Neuronal stem cell (in vitro differentiated cells): ENCODE data around the gene RRP7A.
"Not testable (repeated sequence)": the region's sequence is repeated elsewhere in the genome, so short reads cannot be mapped to it uniquely, and the experiment has no call there.

Experiments used
- DNase-seq: peaks from one replicate; pipeline ENCODE4 v3.0.0-alpha.2; 2013; ENCODE audit warnings: low spot score
- H2AFZ ChIP-seq: one replicate; pipeline ENCODE4 v1.6.1; 2013; ENCODE audit warnings: mild to moderate bottlenecking, low read length, inconsistent platforms
- H2AK5ac ChIP-seq: 2 replicates; pipeline ENCODE4 v1.6.1; 2013; ENCODE audit warnings: low read depth, mild to moderate bottlenecking, inconsistent platforms, low read length, moderate library complexity, mixed read lengths
- H2BK120ac ChIP-seq: 2 replicates; pipeline ENCODE4 v1.6.1; 2013; ENCODE audit warnings: low read depth, mild to moderate bottlenecking, inconsistent platforms, low read length, moderate library complexity, mixed read lengths
- H2BK12ac ChIP-seq: one replicate; pipeline ENCODE4 v1.6.1; 2013; ENCODE audit warnings: low read length, inconsistent platforms
- H2BK15ac ChIP-seq: 2 replicates; pipeline ENCODE4 v1.6.1; 2013; ENCODE audit warnings: mild to moderate bottlenecking, low read length, inconsistent platforms, mixed read lengths
- H2BK5ac ChIP-seq: one replicate; pipeline ENCODE4 v1.6.1; 2013; ENCODE audit warnings: inconsistent platforms, mild to moderate bottlenecking, low read length, moderate library complexity
- H3K14ac ChIP-seq: one replicate; pipeline ENCODE4 v1.6.1; 2013; ENCODE audit warnings: low read length, inconsistent platforms
- H3K18ac ChIP-seq: 2 replicates; pipeline ENCODE4 v1.6.1; 2013; ENCODE audit warnings: low read length, inconsistent platforms
- H3K23ac ChIP-seq: 2 replicates; pipeline ENCODE4 v1.6.1; 2013; ENCODE audit warnings: low read depth, mild to moderate bottlenecking, mixed read lengths, low read length, inconsistent platforms; ENCODE audit not compliant: poor library complexity
- H3K27ac ChIP-seq: replicated peaks from 3 replicates; pipeline ENCODE4 v1.5.1; 2013; ENCODE audit warnings: low read length, inconsistent platforms
- H3K27me3 ChIP-seq, 3 experiments: 2 replicates each; pipeline ENCODE4 v1.6.1; 2013; ENCODE audit warnings: low read length in 3 of 3, mild to moderate bottlenecking in 2 of 3, inconsistent platforms in 1 of 3, low read depth in 1 of 3, mixed read lengths in 1 of 3, moderate library complexity in 1 of 3; ENCODE audit not compliant: control insufficient read depth in 3 of 3, insufficient read depth in 3 of 3
- H3K36me3 ChIP-seq, 2 donors: replicated peaks in 1 of 2; 2 replicates each; pipeline ENCODE4 v1.6.1; 2013; ENCODE audit warnings: low read length in 2 of 2; ENCODE audit not compliant: control insufficient read depth in 2 of 2, insufficient read depth in 2 of 2
- H3K4ac ChIP-seq: 2 replicates; pipeline ENCODE4 v1.6.1; 2013; ENCODE audit warnings: inconsistent platforms, mild to moderate bottlenecking, low read length, moderate library complexity
- H3K4me1 ChIP-seq, 2 donors: 1 replicate in 1 of 2; 2 replicates in 1 of 2; pipeline ENCODE4 v1.6.1; 2013; ENCODE audit warnings: low read length in 2 of 2, low read depth in 1 of 2; ENCODE audit not compliant: control insufficient read depth in 2 of 2, insufficient read depth in 1 of 2
- H3K4me2 ChIP-seq: one replicate; pipeline ENCODE4 v1.6.1; 2013; ENCODE audit warnings: mild to moderate bottlenecking, low read length, inconsistent platforms; ENCODE audit not compliant: insufficient read depth, poor library complexity, severe bottlenecking
- H3K4me3 ChIP-seq, 2 donors: 2 replicates each; pipeline ENCODE4 v1.5.1; 2013; ENCODE audit warnings: low read length in 2 of 2, mild to moderate bottlenecking in 2 of 2, inconsistent platforms in 1 of 2, moderate library complexity in 1 of 2
- H3K79me1 ChIP-seq: one replicate; pipeline ENCODE4 v1.6.1; 2013; ENCODE audit warnings: low read depth, mild to moderate bottlenecking, inconsistent platforms, low read length, moderate library complexity
- H3K9ac ChIP-seq: one replicate; pipeline ENCODE4 v1.6.1; 2013; ENCODE audit warnings: mild to moderate bottlenecking, low read depth, low read length, inconsistent platforms; ENCODE audit not compliant: poor library complexity
- H3K9me3 ChIP-seq, 2 donors: replicated peaks in 1 of 2; 2 replicates each; pipeline versions ENCODE3 to v1.6.1; 2013; ENCODE audit warnings: low read length in 2 of 2, mild to moderate bottlenecking in 2 of 2, inconsistent platforms in 1 of 2, low read depth in 1 of 2, mixed read lengths in 1 of 2, moderate library complexity in 1 of 2; ENCODE audit not compliant: control insufficient read depth in 2 of 2, insufficient read depth in 1 of 2
- H4K8ac ChIP-seq: one replicate; pipeline ENCODE4 v1.6.1; 2013; ENCODE audit warnings: low read depth, mild to moderate bottlenecking, inconsistent platforms, low read length, moderate library complexity
- H4K91ac ChIP-seq: one replicate; pipeline ENCODE4 v1.6.1; 2013; ENCODE audit warnings: low read length, low read depth, mild to moderate bottlenecking, inconsistent platforms; ENCODE audit not compliant: poor library complexity
- WGBS, 2 donors: extraction: QIAGEN DNeasy Blood & Tissue Kit; methylation state at CpG; one replicate each; pipeline ENCODE4 v1.1.7; 2013; ENCODE audit warnings: missing lambda C conversion rate in 2 of 2, mixed read lengths in 1 of 2; ENCODE audit not compliant: insufficient read length in 2 of 2, insufficient replicate concordance in 1 of 2; ENCODE audit errors: extremely low coverage in 2 of 2; 5-methylcytosine and 5-hydroxymethylcytosine counted together

The RRP7A gene

GRCh38 chr22:42514331-42514730 is 5.3 kb downstream of the RRP7A start:
- H3K23ac ChIP-seq, H3K27ac ChIP-seq, H2AFZ ChIP-seq, H2BK12ac ChIP-seq, H3K4me2 ChIP-seq, H4K91ac ChIP-seq, DNase-seq, H3K79me1 ChIP-seq, H3K4me1 ChIP-seq, H2BK120ac ChIP-seq, H3K9ac ChIP-seq, H2BK15ac ChIP-seq, H3K4me3 ChIP-seq, H3K4ac ChIP-seq, H3K27me3 ChIP-seq, H3K18ac ChIP-seq, H3K9me3 ChIP-seq, H3K14ac ChIP-seq, H2BK5ac ChIP-seq, H2AK5ac ChIP-seq: not testable (repeated sequence)
- no CpG with 5 or more reads among the region's 17 CpGs for WGBS, 2 donors
- Histone ChIP-seq H3K36me3 (peaks cover 9 to 59% of the 10 kb centered on the region in 2 donors), H4K8ac (peak overlapping the region; percentile 43)

- H3K23ac ChIP-seq, H2BK15ac ChIP-seq, H3K79me1 ChIP-seq, H3K4ac ChIP-seq, H3K9me3 ChIP-seq, H3K4me2 ChIP-seq, H2AK5ac ChIP-seq, H2AFZ ChIP-seq, DNase-seq, H3K27ac ChIP-seq, H3K4me1 ChIP-seq, H3K9ac ChIP-seq, H2BK5ac ChIP-seq, H4K91ac ChIP-seq, H2BK120ac ChIP-seq, H3K18ac ChIP-seq, H3K27me3 ChIP-seq, H4K8ac ChIP-seq, H3K4me3 ChIP-seq, H3K14ac ChIP-seq, H2BK12ac ChIP-seq: not testable (repeated sequence)
- peaks cover 9 to 54% of the 10 kb centered on the region in 2 donors for H3K36me3 ChIP-seq
- WGBS, 2 donors: no CpG with 5 or more reads among the region's 22 CpGs
Measured at GRCh38 chr22:42512273-42512990, 7.2 kb downstream of the RRP7A start.

GRCh38 chr22:42511401-42511891 is 8.2 kb downstream of the RRP7A start:
- Histone ChIP-seq H3K4ac (no peak overlapping the region), H3K18ac (no peak overlapping the region), H3K4me2 (no peak overlapping the region), H3K9ac (no peak overlapping the region), H3K9me3 (no peaks in the 10 kb centered on the region), H2BK12ac (no peak overlapping the region), H2BK15ac (no peak overlapping the region), H2BK5ac (no peak overlapping the region), H3K4me1 (no peaks in the 10 kb centered on the region), H3K27me3 (no peaks in the 10 kb centered on the region), H2BK120ac (no peak overlapping the region), H2AK5ac (no peak overlapping the region), H3K23ac (no peak overlapping the region), H2AFZ (no peak overlapping the region), H4K91ac (no peak overlapping the region), H3K27ac (no peak overlapping the region), H3K4me3 (no peak overlapping the region), H3K79me1 (peaks cover 5% of the 10 kb centered on the region), H3K36me3 (peaks cover 9 to 45% of the 10 kb centered on the region in 2 donors), H4K8ac (no peak overlapping the region), H3K14ac (no peak overlapping the region)
- DNase-seq: no peak
- no CpG with 5 or more reads among the region's 10 CpGs for WGBS, 2 donors

- no peak overlapping the region for H4K91ac ChIP-seq
- no CpG with 5 or more reads among the region's 15 CpGs for WGBS, 2 donors
- H3K14ac ChIP-seq: no peak overlapping the region
- no peak overlapping the region for H3K23ac ChIP-seq
- no peak overlapping the region for H2BK120ac ChIP-seq
- no peak overlapping the region for H3K9ac ChIP-seq
- no peak overlapping the region for H2BK5ac ChIP-seq
- no peak overlapping the region for H4K8ac ChIP-seq
- no peak overlapping the region for H2BK12ac ChIP-seq
- H3K36me3 ChIP-seq: peaks cover 5 to 31% of the 10 kb centered on the region in 2 donors
- H3K27me3 ChIP-seq: no peaks in the 10 kb centered on the region
- H2AK5ac ChIP-seq: no peak overlapping the region
- no peak for DNase-seq
- H3K27ac ChIP-seq: no peak overlapping the region
- no peak overlapping the region for H2BK15ac ChIP-seq
- H3K79me1 ChIP-seq: peaks cover 1% of the 10 kb centered on the region
- H3K4ac ChIP-seq: no peak overlapping the region
- no peak overlapping the region for H3K4me3 ChIP-seq
- no peak overlapping the region for H2AFZ ChIP-seq
- H3K4me1 ChIP-seq: no peaks in the 10 kb centered on the region
- H3K18ac ChIP-seq: no peak overlapping the region
- no peaks in the 10 kb centered on the region for H3K9me3 ChIP-seq
- H3K4me2 ChIP-seq: no peak overlapping the region
Measured at GRCh38 chr22:42509548-42509947, 10.0 kb downstream of the RRP7A start.
